DMS79 treated with DMSO at 0.1 percent for 48 hours (cell line): ENCODE results near the gene BCL3.
A peak's percentile ranks its signal among the peaks of the same experiment; 100 is the strongest.

Source experiments
- DNase-seq: peaks from one replicate; lab custom pipeline; 2025; lab: John Stamatoyannopoulos, UW

BCL3 gene

DNA sequence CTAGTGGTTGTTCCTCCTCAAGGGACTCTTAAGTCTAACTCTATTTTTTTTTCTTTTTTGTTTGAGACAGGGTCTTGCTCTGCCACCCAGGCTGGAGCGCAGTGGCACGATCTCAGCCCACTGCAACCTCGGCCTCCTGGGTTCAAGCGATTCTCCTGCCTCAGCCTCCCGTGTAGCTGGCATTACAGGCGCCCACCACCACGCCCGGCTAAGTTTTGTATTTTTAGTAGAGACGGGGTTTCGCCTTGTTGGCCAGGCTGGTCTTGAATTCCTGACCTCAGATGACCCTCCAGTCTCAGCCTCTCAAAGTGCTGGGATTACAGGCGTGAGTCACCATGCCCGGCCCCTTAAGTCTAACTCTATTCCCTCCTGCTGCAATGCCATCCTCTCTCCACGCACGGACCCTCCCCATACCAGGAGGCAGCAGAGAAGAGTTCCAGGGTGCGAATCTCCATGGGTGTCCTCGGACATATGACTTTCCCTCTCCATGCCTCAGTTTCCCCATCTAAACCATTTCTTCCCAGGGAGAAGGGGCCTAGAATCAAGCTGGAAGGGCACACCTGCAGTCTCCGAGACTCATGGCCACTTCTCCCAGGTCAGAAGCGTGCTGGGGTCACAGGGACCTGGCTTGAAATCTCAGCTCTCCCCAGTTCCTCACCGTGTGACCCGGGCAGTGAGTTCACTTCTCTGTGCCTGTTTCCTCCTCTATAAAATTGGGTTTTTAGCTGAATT lies 6.0 kb upstream of the BCL3 start:
- no peak for DNase-seq

DNA sequence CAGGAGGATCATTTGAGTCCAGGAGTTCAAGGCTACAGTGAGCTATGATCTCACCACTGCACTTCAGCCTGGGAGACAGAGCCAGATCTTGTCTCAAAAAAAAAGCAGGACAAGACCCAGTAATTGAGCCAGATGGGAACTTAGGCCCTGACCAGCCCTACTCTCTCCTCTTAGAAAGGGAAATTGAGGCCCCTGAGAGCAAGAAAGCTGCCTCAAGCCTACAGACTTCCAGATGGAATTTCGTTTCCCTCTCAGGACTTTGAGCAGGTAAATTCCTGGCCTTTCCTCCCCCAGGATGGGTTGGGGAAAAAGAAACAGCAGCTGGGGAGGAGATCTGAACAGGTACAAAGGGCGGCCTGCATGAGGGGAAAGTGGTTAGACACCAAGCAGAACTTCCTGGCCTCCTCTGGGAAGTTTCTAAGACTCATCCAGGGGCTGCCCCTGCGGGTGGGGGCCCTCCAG lies 3.6 kb upstream of the BCL3 start:
- DNase-seq = no peak

- DNase-seq = no peak
Observed at GRCh38 chr19:44745341-44745831, 3.1 kb upstream of the BCL3 start.

DNA sequence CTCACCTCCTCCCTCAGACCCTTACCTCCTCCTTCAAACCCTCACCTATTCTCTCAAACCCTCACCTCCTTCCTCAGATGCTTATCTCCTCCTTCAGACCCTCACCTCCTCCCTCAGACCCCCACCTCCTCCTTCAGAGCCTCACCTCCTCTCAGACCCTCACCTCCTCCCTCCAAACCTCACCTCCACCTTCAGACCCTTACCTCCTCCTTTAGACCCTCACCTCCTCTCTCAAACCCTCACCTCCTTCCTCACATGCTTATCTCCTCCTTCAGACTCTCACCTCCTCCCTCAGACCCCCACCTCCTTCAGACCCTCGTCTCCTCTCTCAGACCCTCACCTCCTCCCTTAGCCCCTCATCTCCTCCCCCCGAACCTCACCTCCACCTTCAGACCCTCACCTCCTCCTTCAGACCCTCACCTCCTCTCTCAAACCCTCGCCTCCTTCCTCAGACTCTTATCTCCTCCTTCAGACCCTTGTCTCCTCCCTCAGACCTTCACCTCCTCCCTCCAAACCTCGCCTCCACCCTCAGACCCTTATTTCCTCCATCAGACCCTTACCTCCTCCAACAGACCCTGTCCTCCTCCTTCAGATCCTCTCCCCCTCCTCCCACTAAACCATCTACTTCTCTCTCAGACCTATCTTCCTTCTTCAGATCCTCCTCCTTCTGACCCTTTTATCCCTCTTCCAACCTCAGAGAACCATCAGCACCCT lies 2.5 kb upstream of the BCL3 start:
- DNase-seq = no peak

- no peak for DNase-seq
Observed at GRCh38 chr19:44746616-44746945, 1.9 kb upstream of the BCL3 start.

DNA sequence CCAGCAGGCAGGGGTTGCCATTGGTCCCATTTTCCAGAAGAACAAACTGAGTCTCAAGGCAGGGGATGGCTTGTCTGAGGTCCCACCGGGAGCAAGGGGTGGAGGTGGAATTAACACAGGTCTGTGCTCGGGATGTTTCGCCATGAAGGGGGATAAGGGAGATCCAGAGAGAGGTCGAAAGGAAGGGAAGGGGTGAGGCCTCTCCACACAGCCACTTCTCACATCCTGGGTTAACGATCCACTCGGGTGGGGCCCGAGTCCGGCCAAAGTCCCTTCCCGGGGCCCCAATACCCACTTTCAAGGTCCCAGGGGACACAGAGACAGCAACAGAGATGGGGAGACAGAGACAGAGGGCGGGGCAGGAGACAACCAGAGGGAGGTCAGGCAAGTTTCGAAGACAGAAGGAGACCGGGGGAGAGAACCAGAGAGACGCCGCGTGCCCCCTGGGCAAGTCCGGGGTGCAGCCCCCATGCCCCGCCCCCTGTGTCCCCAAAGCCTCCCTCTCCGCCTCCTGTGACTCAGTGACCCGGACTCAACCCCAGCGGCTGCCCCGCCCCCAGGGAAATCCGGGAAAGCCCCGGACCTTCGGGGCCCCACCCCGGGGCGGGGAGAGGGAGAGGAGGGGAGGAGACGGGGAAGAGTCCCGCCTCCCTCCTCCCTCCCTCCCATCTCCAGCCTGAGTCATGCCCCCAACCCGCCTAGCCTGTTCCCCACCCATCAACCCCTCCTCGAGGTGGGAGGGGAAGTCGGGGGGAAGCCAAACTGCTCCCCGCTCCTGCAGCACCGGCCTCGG lies 1.4 kb upstream of the BCL3 start:
- DNase-seq = peak; percentile 8

DNA sequence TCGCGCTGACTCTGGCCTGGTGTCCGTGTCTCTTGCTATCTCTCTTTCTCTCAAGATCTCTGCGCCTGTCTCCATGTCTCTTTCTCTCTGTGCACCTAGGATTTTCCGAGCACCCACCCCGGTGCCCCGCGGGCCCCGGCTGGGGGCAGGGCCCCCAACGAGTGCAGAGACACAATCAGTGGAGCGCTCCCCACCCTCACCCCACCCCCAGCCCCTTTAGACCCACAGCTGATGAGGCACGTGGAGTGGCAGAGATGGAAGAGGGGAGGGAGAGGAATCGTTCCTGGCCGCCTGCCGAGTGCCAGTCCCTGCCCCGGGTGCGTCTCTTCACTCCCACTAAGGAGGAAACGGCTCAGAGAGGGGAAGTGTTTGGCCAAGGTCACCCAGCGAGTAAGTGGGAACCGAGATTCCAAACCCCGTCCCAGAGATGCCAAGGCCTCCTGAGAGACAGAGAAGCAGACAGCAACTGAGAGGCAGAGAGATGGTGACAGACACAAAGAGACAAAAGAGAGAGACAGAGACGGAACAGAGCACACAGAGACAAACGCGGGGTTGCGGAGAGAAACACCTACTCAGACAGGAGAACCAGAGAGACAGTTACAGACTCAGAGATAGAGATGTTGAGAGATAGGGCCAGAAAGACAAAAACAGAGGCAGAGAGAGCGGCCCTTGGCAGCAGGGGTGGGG lies 626 bp upstream of the BCL3 start:
- peak; percentile 16 for DNase-seq

GRCh38 chr19:44749292-44749691 lies 784 bp downstream of the BCL3 start:
- no peak for DNase-seq

DNA sequence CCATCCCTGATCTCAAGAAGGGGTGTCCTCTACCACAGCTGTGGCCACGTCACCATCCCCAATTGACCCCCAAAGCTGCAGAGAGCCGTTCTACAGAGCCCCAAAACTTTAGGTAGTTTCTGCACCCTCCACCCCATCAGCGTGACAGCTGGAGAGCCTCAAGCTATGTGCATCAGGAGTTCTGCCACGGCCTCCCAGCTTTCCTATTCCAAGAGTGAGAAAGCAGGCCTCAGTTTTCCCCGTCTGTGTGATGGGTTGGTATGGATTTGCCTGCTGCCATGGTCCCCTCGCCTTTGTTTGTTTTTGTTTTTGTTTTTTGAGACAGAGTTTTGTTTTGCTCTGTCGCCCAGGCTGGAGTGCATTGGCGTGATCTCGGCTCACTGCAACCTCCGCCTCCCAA lies 1.5 kb downstream of the BCL3 start:
- no peak for DNase-seq

DNA sequence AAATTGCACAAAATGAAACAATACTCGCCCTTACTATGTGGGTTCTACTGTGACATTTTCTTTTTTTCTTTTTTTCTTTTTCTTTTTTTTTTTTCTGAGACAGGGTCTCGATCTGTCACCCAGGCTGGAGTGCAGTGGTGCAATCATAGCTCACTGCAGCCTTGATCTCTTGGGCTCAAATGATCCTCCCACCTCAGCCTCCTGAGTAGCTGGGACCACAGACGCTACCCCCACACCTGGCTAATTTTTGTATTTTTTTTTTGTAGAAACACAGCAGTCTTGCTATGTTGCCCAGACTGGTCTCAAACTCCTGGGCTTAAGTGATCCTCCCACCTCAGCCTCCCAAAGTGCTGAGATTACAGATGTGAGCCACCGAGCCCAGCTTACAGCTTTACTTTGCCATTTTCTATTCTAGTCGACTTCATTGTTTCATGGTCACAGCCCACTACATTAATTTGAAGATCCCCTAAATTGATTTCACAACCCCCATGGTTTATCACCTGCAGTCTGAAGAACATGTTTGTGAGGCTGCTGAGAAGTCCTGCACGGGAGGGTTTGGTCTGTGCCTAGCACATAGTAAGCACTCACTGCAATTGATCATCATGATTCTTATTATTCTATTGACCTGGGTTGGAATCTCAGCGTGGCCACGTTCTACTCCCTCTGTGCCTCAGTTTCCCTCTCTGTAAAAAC lies 3.8 kb downstream of the BCL3 start:
- no peak for DNase-seq

- DNase-seq = peak; percentile 58
Observed at GRCh38 chr19:44752816-44753625, 4.5 kb downstream of the BCL3 start.

- DNase-seq = no peak
Observed at GRCh38 chr19:44753626-44753931, 5.1 kb downstream of the BCL3 start.

DNA sequence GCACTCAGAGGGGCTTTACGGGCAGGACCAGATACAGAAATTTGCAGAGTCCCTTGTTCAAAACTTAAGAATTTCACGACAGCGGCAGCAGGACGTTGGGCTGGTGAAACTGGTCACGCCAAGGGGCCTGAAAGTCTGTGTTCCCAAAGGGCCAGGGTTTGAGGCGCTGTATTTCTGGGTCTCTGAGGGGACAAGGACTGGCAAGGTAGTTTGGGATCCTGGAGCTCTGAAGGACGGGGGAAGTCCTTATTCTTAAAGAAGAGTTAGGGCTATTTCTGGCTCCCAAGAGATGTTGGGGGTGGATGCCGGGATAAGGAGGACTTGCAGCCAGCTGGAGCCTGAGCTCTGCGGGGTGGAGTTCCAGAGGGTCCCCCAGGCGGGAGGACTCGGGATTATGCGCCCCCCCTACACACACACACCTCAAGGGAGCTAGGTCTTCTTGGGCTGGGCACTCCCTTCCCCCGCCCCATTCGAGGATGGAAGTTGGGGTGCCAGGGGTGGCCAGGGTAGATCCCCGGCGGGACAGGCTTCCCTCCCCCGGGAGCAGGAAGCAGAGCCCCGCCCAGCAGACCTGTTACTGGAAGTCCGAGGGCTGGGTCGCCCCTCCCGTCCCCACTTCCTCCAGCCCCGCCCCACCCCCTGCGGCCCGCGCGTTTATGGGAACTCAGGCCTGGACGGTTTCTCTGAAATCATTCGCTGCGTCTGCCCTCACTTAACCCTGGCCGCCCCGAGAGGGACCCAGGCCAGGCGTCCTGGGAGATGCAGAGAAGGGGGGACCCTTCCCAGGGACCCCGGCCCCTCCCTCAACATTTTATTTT lies 5.6 kb downstream of the BCL3 start:
- peak; percentile 58 for DNase-seq

- DNase-seq = no peak
Observed at GRCh38 chr19:44754750-44755080, 6.2 kb downstream of the BCL3 start.

- DNase-seq = no peak
Observed at GRCh38 chr19:44755219-44755618, 6.7 kb downstream of the BCL3 start.

DNA sequence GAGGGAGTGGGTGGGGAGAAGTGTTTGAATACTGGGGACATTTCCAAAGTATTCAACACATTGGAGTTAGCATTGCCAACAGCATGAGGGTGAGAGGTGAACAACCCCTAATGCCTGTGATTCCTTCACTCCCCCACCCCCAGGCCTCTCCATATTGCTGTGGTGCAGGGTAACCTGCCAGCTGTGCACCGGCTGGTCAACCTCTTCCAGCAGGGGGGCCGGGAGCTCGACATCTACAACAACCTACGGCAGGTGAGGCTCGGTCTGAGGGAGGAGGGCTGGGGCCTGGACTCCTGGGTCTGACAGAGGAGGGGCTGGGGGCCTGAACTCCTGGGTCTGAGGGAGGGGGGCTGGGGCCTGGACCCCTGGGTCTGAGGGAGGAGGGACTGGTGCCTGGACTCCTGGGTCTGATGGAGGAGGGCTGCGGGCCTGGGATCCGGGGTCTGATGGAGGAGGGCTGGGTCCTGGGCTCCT lies 7.6 kb downstream of the BCL3 start:
- no peak for DNase-seq

DNA sequence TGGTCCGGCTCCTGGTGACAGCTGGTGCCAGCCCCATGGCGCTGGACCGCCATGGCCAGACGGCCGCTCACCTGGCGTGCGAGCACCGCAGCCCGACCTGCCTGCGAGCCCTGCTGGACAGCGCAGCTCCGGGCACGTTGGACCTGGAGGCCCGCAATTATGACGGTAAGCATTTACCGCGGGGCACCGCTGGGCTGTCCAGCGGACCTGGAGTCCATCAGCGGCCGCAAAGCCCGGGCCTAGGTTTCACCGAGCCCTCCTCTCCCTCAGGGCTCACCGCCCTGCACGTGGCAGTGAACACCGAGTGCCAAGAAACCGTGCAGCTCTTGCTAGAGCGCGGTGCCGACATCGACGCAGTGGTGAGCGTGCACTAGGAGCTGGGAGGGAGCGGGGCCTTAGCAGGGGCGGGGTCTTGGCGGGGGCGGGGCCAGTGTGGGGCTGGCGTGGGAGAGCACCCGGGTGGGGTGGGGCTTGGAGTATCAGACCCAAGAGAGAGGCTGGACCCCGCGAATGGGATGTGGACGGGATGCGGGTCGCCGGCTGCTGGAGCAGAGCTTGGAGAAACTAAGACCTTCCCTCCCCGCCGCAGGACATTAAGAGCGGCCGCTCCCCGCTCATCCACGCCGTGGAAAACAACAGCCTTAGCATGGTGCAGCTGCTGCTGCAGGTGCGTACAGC lies 8.7 kb downstream of the BCL3 start:
- DNase-seq = no peak

DNA sequence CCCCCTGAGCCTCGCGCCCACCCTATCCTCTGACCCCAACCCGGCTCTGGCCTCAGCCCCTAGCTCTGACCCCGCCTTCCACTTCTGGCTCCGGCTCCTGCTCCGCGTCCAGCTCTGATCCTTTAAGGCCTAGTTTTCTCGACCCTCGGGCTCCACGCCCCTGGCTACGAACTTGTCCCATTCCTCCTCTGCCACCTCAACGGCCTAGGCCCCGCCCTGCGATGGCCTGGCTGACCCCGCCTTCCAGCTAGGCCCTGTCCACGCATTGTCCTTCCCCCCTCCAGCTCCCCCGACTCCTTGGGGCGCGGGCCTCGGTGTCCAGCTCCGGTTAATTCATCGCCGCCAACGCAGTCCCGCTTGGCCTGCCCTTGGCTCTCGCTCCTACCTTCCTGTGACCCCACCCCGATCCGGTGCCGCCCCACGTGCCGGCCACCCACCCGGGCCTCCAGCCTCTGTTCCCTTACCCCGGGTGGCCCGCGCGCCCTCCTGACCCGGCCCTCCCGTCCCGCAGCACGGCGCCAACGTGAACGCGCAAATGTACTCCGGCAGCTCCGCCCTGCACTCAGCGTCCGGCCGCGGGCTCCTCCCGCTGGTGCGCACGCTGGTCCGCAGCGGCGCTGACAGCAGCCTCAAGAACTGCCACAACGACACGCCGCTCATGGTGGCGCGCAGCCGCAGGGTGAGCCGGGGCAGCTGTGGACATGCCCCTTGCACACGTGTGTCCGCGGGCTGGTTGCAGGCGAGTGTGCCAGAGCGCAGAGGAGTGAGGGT lies 9.4 kb downstream of the BCL3 start:
- DNase-seq = no peak

- DNase-seq = no peak
Observed at GRCh38 chr19:44758596-44758995, 10.1 kb downstream of the BCL3 start.
